KBM-7 (cell line): ENCODE data around the gene ANKRD28.

Experiments used
- DNase-seq: peaks from one replicate; pipeline ENCODE4 v3.0.0-alpha.2; 2015
- in situ Hi-C: fragments of 300-500 bp; cut with MboI; formaldehyde crosslinking; loops from 2 replicates; pipeline ENCODE4 v1.14.3; 2020; ENCODE audit warnings: low sequenced_read_pairs, low pct_unique_long_range_greater_than_20kb, mixed read lengths

ANKRD28 gene

GRCh38 chr3:15808679-15809310 is 11.0 kb upstream of the ANKRD28 start:
- in situ Hi-C loops: loop anchor here (25.0 kb wide), 1 partner anchor 171 kb away; no protein-coding TSS in a partner anchor

GRCh38 chr3:15805756-15806266 is 8.0 kb upstream of the ANKRD28 start:
- in situ Hi-C loops: loop anchor here (25.0 kb wide), 1 partner anchor 169 kb away; no protein-coding TSS in a partner anchor

More at GRCh38 chr3:15808679-15809310, 11.0 kb upstream of the ANKRD28 start:
- DNase-seq: no peak

GRCh38 chr3:15804553-15805095 is 6.8 kb upstream of the ANKRD28 start:
- peak; percentile 67 for DNase-seq
- in situ Hi-C loops: loop anchor here (25.0 kb wide), 1 partner anchor 167 kb away; no protein-coding TSS in a partner anchor

More at GRCh38 chr3:15805756-15806266, 8.0 kb upstream of the ANKRD28 start:
- peak; percentile 75 for DNase-seq

- in situ Hi-C loops: loop anchor here (25.0 kb wide), 1 partner anchor 167 kb away; no protein-coding TSS in a partner anchor
- DNase-seq: no peak
Observed at GRCh38 chr3:15803921-15804320, 6.1 kb upstream of the ANKRD28 start.

GRCh38 chr3:15801298-15801697 is 3.5 kb upstream of the ANKRD28 start:
- in situ Hi-C loops: loop anchor here (25.0 kb wide), 1 partner anchor 164 kb away; no protein-coding TSS in a partner anchor
- no peak for DNase-seq

- in situ Hi-C loops: loop anchor here (25.0 kb wide), 1 partner anchor 163 kb away; no protein-coding TSS in a partner anchor
- no peak for DNase-seq
Observed at GRCh38 chr3:15800780-15801179, 3.0 kb upstream of the ANKRD28 start.

- in situ Hi-C loops: loop anchor here (25.0 kb wide), 1 partner anchor 163 kb away; no protein-coding TSS in a partner anchor
- DNase-seq: no peak
Observed at GRCh38 chr3:15800327-15800726, 2.5 kb upstream of the ANKRD28 start.

GRCh38 chr3:15798533-15799245 is 910 bp upstream of the ANKRD28 start:
- DNase-seq: no peak
- in situ Hi-C loops: no loop called here

- in situ Hi-C loops: no loop called here
- DNase-seq: no peak
Observed at GRCh38 chr3:15796771-15797641, 773 bp downstream of the ANKRD28 start.

GRCh38 chr3:15796331-15796730 is 1.4 kb downstream of the ANKRD28 start:
- DNase-seq: peak; percentile 26
- in situ Hi-C loops: no loop called here

- DNase-seq: peak; percentile 73
- in situ Hi-C loops: no loop called here
Observed at GRCh38 chr3:15795651-15796308, 2.0 kb downstream of the ANKRD28 start.

GRCh38 chr3:15794842-15795650 is 2.7 kb downstream of the ANKRD28 start:
- in situ Hi-C loops: no loop called here
- DNase-seq: peak; percentile 47

GRCh38 chr3:15794303-15794771 is 3.4 kb downstream of the ANKRD28 start:
- peak; percentile 57 for DNase-seq
- in situ Hi-C loops: no loop called here

- no peak for DNase-seq
- in situ Hi-C loops: no loop called here
Observed at GRCh38 chr3:15791525-15791924, 6.3 kb downstream of the ANKRD28 start.

- no peak for DNase-seq
- in situ Hi-C loops: no loop called here
Observed at GRCh38 chr3:15787941-15788340, 9.8 kb downstream of the ANKRD28 start.

GRCh38 chr3:15787526-15787925 is 10.3 kb downstream of the ANKRD28 start:
- DNase-seq: no peak
- in situ Hi-C loops: no loop called here

- in situ Hi-C loops: no loop called here
- DNase-seq: peak; percentile 25
Observed at GRCh38 chr3:15783361-15783969, 14.3 kb downstream of the ANKRD28 start.
